GM21447 (cell line): Measurements from ENCODE around the gene RASGEF1C.

Experiments used
- ATAC-seq: cut with Tn5 transposase; IDR thresholded peaks from one replicate; pipeline ENCODE4 v1.9.1; 2021; ENCODE audit not compliant: unreplicated experiment

RASGEF1C gene

DNA sequence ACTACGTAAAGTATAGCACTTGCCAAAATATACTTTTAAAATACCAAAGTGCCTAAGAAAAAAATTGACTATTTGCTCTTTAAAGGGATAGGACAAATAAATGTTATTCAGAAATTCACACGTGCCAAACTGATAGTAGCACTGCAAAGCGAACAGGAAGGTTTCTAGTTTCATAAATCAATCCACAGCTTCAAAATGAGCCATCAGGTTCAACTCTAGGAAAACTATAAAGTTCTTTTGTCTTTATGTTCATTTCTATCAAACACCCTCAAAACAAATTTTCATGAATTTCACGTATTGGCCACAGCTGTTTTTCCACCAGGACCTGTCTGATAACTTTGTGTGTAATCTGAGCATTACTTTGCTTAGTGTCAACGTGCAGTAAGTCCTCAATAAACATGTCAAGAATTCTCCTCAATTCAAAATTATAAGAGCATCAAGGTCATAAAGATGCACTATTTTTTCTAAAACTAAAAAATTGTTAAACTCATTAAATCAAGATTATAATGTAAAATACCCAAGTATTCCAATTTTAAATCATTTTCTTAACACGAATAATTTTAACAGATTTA is 140.4 kb downstream of the RASGEF1C start:
- no peak for ATAC-seq

DNA sequence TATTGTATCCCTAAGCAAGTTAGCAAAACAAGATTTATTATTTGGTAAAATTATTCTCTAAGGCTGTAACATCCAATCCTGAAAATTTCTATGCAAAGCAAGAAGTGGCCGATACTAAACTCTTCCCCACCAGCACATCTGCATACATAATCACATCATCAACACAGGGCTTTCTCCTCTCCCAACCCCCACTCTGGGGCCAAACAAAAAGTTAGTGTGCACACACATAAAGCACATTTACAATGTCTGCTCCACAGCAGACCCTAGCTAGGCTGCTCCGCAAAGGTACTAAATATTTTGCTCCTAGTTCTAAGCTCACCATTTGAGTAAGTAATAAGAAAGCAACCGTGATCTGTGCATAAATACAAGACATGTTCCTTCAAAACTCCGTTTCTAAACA is 141.0 kb downstream of the RASGEF1C start:
- ATAC-seq: no peak

DNA sequence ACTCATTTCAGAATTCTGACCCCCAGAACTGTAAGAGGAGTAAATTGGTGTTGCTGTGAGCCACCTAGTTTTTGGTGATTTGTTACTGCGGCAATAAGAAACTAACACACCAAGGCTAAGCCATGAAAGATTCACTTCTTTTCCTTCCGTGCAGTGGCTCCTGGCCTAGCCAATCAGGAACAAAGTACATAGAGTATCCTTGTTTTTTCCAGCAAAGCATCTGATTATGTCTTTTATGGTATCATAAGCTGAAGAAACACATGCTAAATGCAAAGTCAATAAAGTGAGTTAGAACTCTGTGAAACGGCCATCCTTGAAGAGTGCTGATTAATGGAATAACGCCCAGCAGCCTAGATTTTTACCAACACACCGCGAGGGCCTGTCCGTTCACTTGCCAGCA is 148.8 kb downstream of the RASGEF1C start:
- ATAC-seq: no peak

- no peak for ATAC-seq
Observed at GRCh38 chr5:180059326-180059725, 149.7 kb downstream of the RASGEF1C start.

DNA sequence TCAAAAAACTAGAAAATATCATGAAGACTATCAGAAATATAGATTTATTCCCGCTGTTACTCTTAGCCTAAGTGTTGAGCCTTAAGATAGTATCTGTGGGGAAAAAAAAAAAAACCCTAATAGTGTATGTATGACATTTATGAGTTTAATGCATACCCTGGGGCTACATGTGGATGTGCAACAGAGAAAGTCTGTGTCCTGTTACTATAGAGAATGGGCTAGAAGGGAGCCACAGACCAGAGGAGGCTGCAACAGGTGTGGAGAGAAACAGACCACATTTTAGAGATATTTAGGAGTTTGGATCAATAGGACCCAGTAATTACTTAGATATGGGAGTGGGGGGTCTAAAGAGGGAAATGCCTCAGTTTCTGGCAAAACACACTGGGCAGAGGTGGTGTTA is 152.9 kb downstream of the RASGEF1C start:
- ATAC-seq: no peak

DNA sequence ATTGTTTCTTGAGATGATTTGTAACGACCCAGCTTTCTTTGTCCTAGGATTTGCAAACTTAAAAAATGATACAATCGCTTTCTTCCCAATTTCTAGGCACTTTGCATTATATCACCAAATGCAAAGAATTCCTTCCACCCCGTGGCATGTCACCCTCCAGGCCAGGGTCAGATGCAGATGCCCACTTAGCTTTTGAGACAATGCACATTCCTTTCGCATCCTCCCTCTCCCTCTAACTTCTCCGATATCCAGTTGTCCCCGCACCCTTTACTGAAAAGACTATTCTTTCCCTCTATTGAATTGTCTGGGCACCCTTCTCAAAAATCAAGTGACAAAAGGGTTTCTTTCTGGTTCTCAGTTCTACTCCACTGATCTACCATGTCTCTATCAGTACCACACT is 154.8 kb downstream of the RASGEF1C start:
- no peak for ATAC-seq

DNA sequence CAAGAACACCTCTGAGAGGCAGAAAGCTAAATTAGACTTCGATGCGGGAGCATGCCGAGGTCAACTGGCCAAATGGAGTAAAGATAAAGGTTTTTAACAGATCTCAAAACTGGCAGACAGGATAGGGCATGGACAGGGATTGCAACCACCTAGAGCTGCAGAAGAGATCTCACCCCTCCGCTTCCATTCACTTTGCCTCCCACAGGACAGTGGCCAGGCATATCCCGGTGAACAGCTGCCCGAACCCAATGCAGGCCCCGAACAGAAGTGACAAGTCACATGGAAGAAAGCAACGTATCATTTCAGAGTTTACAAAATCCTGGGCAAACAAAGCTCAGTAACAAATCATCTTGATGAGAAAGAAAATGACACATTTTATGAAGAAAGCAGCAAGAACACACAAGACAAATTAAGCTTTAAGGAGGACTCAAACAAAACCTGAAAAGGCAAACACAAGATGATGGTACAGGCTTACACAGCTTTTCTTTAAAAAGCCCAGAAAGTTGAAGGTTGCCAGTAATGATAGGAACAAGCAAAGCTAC is 155.9 kb downstream of the RASGEF1C start:
- no peak for ATAC-seq

GRCh38 chr5:180052211-180052818 is 156.7 kb downstream of the RASGEF1C start:
- ATAC-seq: no peak
